Occipital lobe (tissue), 2 donors: Measurements from ENCODE around the gene ORC6. TPM values are rescaled to one million over a fixed set of nuclear protein-coding genes. Genes with fewer than 3 reads are reported as not detected.
"Not testable (repeated sequence)": the region's sequence is repeated elsewhere in the genome, so short reads cannot be mapped to it uniquely, and the experiment has no call there.

Experiments
- DNase-seq: peaks from one replicate; lab custom pipeline; 2025; lab: John Stamatoyannopoulos, UW
- total RNA-seq: library from RNA; depleted of rRNA; stranded (reverse); fragments of >200 nt; gene quantifications from one replicate; pipeline ENCODE4 v1.2.3, GENCODE V29; 2014

Gene ORC6
- total RNA-seq = 5.0 TPM

- peak; percentile 98 for DNase-seq
Observed at GRCh38 chr16:46689365-46690280, at the start of gene ORC6. Gene ORC6 (plus strand): TSS chr16:46689659. CDS start chr16:46689706, 47 bp downstream.

GRCh38 chr16:46648656-46649055 lies 40.8 kb upstream of the ORC6 start:
- DNase-seq = no peak

- peak; percentile 33 for DNase-seq
Observed at GRCh38 chr16:46649588-46650253, 39.7 kb upstream of the ORC6 start.

- no peak for DNase-seq
Observed at GRCh38 chr16:46650254-46650623, 39.2 kb upstream of the ORC6 start.

- no peak for DNase-seq
Observed at GRCh38 chr16:46651305-46651704, 38.2 kb upstream of the ORC6 start.

- no peak for DNase-seq
Observed at GRCh38 chr16:46658925-46659324, 30.5 kb upstream of the ORC6 start.

GRCh38 chr16:46662123-46662522 lies 27.3 kb upstream of the ORC6 start:
- DNase-seq = no peak

- peak; percentile 4 for DNase-seq
Observed at GRCh38 chr16:46673320-46674013, 16.0 kb upstream of the ORC6 start.

- not testable (repeated sequence) for DNase-seq
Observed at GRCh38 chr16:46677943-46678342, 11.5 kb upstream of the ORC6 start.

- DNase-seq = not testable (repeated sequence)
Observed at GRCh38 chr16:46681867-46682266, 7.6 kb upstream of the ORC6 start.

GRCh38 chr16:46686815-46687473 lies 2.5 kb upstream of the ORC6 start:
- DNase-seq = no peak

- no peak for DNase-seq
Observed at GRCh38 chr16:46687486-46687885, 2.0 kb upstream of the ORC6 start.

- peak; percentile 37 for DNase-seq
Observed at GRCh38 chr16:46688101-46688653, 1.3 kb upstream of the ORC6 start.

- DNase-seq = peak; percentile 98
Observed at GRCh38 chr16:46688654-46689364, 650 bp upstream of the ORC6 start, which contains the start of gene VPS35. Gene VPS35 (minus strand): TSS chr16:46689178. CDS start chr16:46689133, 45 bp downstream.

GRCh38 chr16:46690281-46691178 lies 1.1 kb downstream of the ORC6 start:
- no peak for DNase-seq

GRCh38 chr16:46691726-46692125 lies 2.3 kb downstream of the ORC6 start:
- no peak for DNase-seq

- DNase-seq = no peak
Observed at GRCh38 chr16:46693598-46693997, 4.1 kb downstream of the ORC6 start.

GRCh38 chr16:46695937-46696336 lies 6.5 kb downstream of the ORC6 start:
- DNase-seq = no peak

GRCh38 chr16:46696957-46697356 lies 7.5 kb downstream of the ORC6 start:
- no peak for DNase-seq
